ENCODE results near the gene MYCBPAP. TPM values are rescaled to one million over a fixed set of nuclear protein-coding genes. Genes with fewer than 3 reads are reported as not detected.

The MYCBPAP gene
- total RNA-seq, 6 experiments from 2014 or later = 0.12 to 0.76 (median 0.28) TPM

- no peak for TF ChIP-seq CTCF (IDR thresholded peaks at IDR 0.05)
- no peak for DNase-seq
- Mint-ChIP-seq H3K4me1 (ENCODE audit: low read depth) (peaks cover 9% of the 10 kb centered on the region), H3K27me3 (ENCODE audit: insufficient read depth) (peaks cover 32% of the 10 kb centered on the region), H3K9me3 (no peaks in the 10 kb centered on the region), H3K27ac (no peak overlapping the region), H3K36me3 (ENCODE audit: low read depth) (no peaks in the 10 kb centered on the region), H3K4me3 (no peak overlapping the region)
Observed at GRCh38 chr17:50570032-50570431, 61.8 kb downstream of the MYCBPAP start.

GRCh38 chr17:50570528-50570927 is 62.3 kb downstream of the MYCBPAP start:
- peaks cover 31% of the 10 kb centered on the region for H3K27me3 Mint-ChIP-seq (ENCODE audit: insufficient read depth)
- H3K27ac Mint-ChIP-seq = no peak overlapping the region
- H3K4me1 Mint-ChIP-seq (ENCODE audit: low read depth) = 0 out of 2 replicates have a peak, but pooled peaks cover 5% of the 10 kb centered on the region
- DNase-seq = no peak
- H3K36me3 Mint-ChIP-seq (ENCODE audit: low read depth) = no peaks in the 10 kb centered on the region
- H3K4me3 Mint-ChIP-seq = no peak overlapping the region
- no peaks in the 10 kb centered on the region for H3K9me3 Mint-ChIP-seq
- no peak for TF ChIP-seq CTCF (IDR thresholded peaks at IDR 0.05)

- no peak overlapping the region for H3K4me3 Mint-ChIP-seq
- H3K9me3 Mint-ChIP-seq = no peaks in the 10 kb centered on the region
- H3K27me3 Mint-ChIP-seq (ENCODE audit: insufficient read depth) = peaks cover 28% of the 10 kb centered on the region
- DNase-seq = no peak
- no peaks in the 10 kb centered on the region for H3K4me1 Mint-ChIP-seq (ENCODE audit: low read depth)
- H3K36me3 Mint-ChIP-seq (ENCODE audit: low read depth) = no peaks in the 10 kb centered on the region
- no peak overlapping the region for H3K27ac Mint-ChIP-seq
- no peak for TF ChIP-seq CTCF (IDR thresholded peaks at IDR 0.05)
Observed at GRCh38 chr17:50571681-50572080, 63.4 kb downstream of the MYCBPAP start.

GRCh38 chr17:50572541-50572940 is 64.3 kb downstream of the MYCBPAP start:
- H3K36me3 Mint-ChIP-seq (ENCODE audit: low read depth) = no peaks in the 10 kb centered on the region
- H3K27ac Mint-ChIP-seq = no peak overlapping the region
- no peak overlapping the region for H3K4me3 Mint-ChIP-seq

GRCh38 chr17:50573866-50574611 is 65.8 kb downstream of the MYCBPAP start:
- Mint-ChIP-seq H3K27ac (no peak overlapping the region), H3K27me3 (ENCODE audit: insufficient read depth) (peaks cover 19% of the 10 kb centered on the region), H3K9me3 (no peaks in the 10 kb centered on the region), H3K4me3 (no peak overlapping the region), H3K4me1 (ENCODE audit: low read depth) (no peaks in the 10 kb centered on the region), H3K36me3 (ENCODE audit: low read depth) (no peaks in the 10 kb centered on the region)
- TF ChIP-seq CTCF (IDR thresholded peaks at IDR 0.05) = no peak
- DNase-seq = no peak

More at GRCh38 chr17:50572541-50572940, 64.3 kb downstream of the MYCBPAP start:
- H3K27me3 Mint-ChIP-seq (ENCODE audit: insufficient read depth) = peaks cover 21% of the 10 kb centered on the region
- H3K9me3 Mint-ChIP-seq = no peaks in the 10 kb centered on the region
- TF ChIP-seq CTCF (IDR thresholded peaks at IDR 0.05) = no peak
- H3K4me1 Mint-ChIP-seq (ENCODE audit: low read depth) = no peaks in the 10 kb centered on the region
- no peak for DNase-seq
